Measurements from ENCODE around the gene HECTD3. TPM values are rescaled to one million over a fixed set of nuclear protein-coding genes. Genes with fewer than 3 reads are reported as not detected.
A peak's percentile ranks its signal among the peaks of the same experiment; 100 is the strongest.

Gene HECTD3
- total and polyA plus RNA-seq, 9 of the 15 experiments (the other 6 are each of a cell fraction or from before 2014, with no cell fraction given): 6.3 to 50.8 (median 18.9) TPM

GRCh38 chr1:45012639-45013278 lies 1.6 kb upstream of the HECTD3 start (continued):
- TF ChIP-seq SFPQ (IDR thresholded peaks at IDR 0.05; ENCODE audit: low read depth, low read length) (no peak), C11orf30 (IDR thresholded peaks at IDR 0.05; ENCODE audit: low read depth) (no peak), ZNF280B (CRISPR knock-in tag; IDR thresholded peaks at IDR 0.05) (no peak), KLF16 (IDR thresholded peaks at IDR 0.05) (peak; percentile 95), XRCC5 (IDR thresholded peaks at IDR 0.05; ENCODE audit: low read depth, low read length) (peak; percentile 73), ZNF696 (CRISPR knock-in tag; conservative IDR thresholded peaks at IDR 0.05) (no peak), STAT5A (IDR thresholded peaks at IDR 0.05; ENCODE audit: borderline replicate concordance, low read length) (peak; percentile 94), ZNF507 (tag; conservative IDR thresholded peaks at IDR 0.05) (no peak), FOXP1 (CRISPR knock-in tag; IDR thresholded peaks at IDR 0.05) (no peak), SIX5 (IDR thresholded peaks at IDR 0.05; ENCODE audit: borderline replicate concordance in 1 of 2, insufficient read depth in 1 of 2, low read depth in 1 of 2, low read length in 2 of 2) (no peak)
- TF ChIP-seq, protein P1, sequence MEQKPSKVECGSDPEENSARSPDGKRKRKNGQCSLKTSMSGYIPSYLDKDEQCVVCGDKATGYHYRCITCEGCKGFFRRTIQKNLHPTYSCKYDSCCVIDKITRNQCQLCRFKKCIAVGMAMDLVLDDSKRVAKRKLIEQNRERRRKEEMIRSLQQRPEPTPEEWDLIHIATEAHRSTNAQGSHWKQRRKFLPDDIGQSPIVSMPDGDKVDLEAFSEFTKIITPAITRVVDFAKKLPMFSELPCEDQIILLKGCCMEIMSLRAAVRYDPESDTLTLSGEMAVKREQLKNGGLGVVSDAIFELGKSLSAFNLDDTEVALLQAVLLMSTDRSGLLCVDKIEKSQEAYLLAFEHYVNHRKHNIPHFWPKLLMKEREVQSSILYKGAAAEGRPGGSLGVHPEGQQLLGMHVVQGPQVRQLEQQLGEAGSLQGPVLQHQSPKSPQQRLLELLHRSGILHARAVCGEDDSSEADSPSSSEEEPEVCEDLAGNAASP (IDR thresholded peaks at IDR 0.05): no peak
